Astrocyte (in vitro differentiated cells and primary cell): ENCODE data around the gene RGS9. TPM values are rescaled to one million over a fixed set of nuclear protein-coding genes. Genes with fewer than 3 reads are reported as not detected.

ENCODE experiments used
- DNase-seq: peaks from one replicate; pipeline ENCODE4 v3.0.0-alpha.2; 2010; ENCODE audit warnings: low read depth
- FAIRE-seq: peaks from 2 replicates; lab custom pipeline; 2011; peaks lifted over from hg19 to GRCh38; lab: Jason Lieb, UNC
- H2AFZ ChIP-seq: 2 replicates; pipeline ENCODE4 v1.6.0; 2012; ENCODE audit warnings: low read depth, low read length, inconsistent platforms
- H3K27ac ChIP-seq: 2 replicates; pipeline ENCODE4 v1.5.1; 2011; ENCODE audit warnings: low read depth, low read length, inconsistent platforms
- H3K27me3 ChIP-seq: 2 replicates; pipeline ENCODE4 v1.6.0; 2011; ENCODE audit warnings: low read length, inconsistent platforms; ENCODE audit not compliant: insufficient read depth
- H3K36me3 ChIP-seq: 2 replicates; pipeline ENCODE4 v1.5.1; 2011; ENCODE audit warnings: low read length, inconsistent platforms; ENCODE audit not compliant: insufficient read depth
- H3K4me1 ChIP-seq: 2 replicates; pipeline ENCODE4 v1.5.1; 2011; ENCODE audit warnings: low read length, inconsistent platforms; ENCODE audit not compliant: insufficient read depth
- H3K4me2 ChIP-seq: 2 replicates; pipeline ENCODE4 v1.6.0; 2012; ENCODE audit warnings: low read length, inconsistent platforms
- H3K4me3 ChIP-seq: 2 replicates; pipeline ENCODE4 v1.5.1; 2011; ENCODE audit warnings: low read depth, mild to moderate bottlenecking, low read length, inconsistent platforms; ENCODE audit not compliant: insufficient read depth
- H3K79me2 ChIP-seq: 2 replicates; pipeline ENCODE4 v1.6.0; 2012; ENCODE audit warnings: mild to moderate bottlenecking, low read length, inconsistent platforms; ENCODE audit not compliant: insufficient read depth
- H3K9ac ChIP-seq: 2 replicates; pipeline ENCODE4 v1.6.0; 2012; ENCODE audit warnings: mild to moderate bottlenecking, low read length, inconsistent platforms
- H3K9me3 ChIP-seq: 2 replicates; pipeline ENCODE4 v1.5.1; 2012; ENCODE audit warnings: low read depth, mild to moderate bottlenecking, low read length, inconsistent platforms; ENCODE audit not compliant: insufficient read depth
- H4K20me1 ChIP-seq: 2 replicates; pipeline ENCODE4 v1.6.0; 2012; ENCODE audit warnings: low read length, inconsistent platforms; ENCODE audit not compliant: insufficient read depth
- H3K27ac Mint-ChIP-seq: one replicate; pipeline ENCODE4 v1.8.0; 2021; ENCODE audit warnings: mild to moderate bottlenecking, mixed read lengths; ENCODE audit not compliant: unreplicated experiment
- H3K27me3 Mint-ChIP-seq: one replicate; pipeline ENCODE4 v1.8.0; 2021; ENCODE audit warnings: low read depth, mixed read lengths; ENCODE audit not compliant: unreplicated experiment
- H3K36me3 Mint-ChIP-seq: one replicate; pipeline ENCODE4 v1.8.0; 2021; ENCODE audit warnings: low read depth, mixed read lengths; ENCODE audit not compliant: unreplicated experiment
- H3K4me1 Mint-ChIP-seq: one replicate; pipeline ENCODE4 v1.8.0; 2021; ENCODE audit warnings: low read depth, mixed read lengths; ENCODE audit not compliant: unreplicated experiment
- H3K4me3 Mint-ChIP-seq: one replicate; pipeline ENCODE4 v1.8.0; 2021; ENCODE audit warnings: mild to moderate bottlenecking, moderate library complexity, mixed read lengths; ENCODE audit not compliant: unreplicated experiment
- H3K9me3 Mint-ChIP-seq: one replicate; pipeline ENCODE4 v1.8.0; 2021; ENCODE audit warnings: mild to moderate bottlenecking, mixed read lengths; ENCODE audit not compliant: unreplicated experiment
- EZH2 ChIP-seq: IDR thresholded peaks from 2 replicates; pipeline ENCODE4 v1.6.1; 2012; ENCODE audit warnings: mild to moderate bottlenecking, low read length, inconsistent platforms; ENCODE audit not compliant: insufficient read depth
- total RNA-seq: library from RNA; stranded (reverse); gene quantifications from 2 replicates; pipeline ENCODE4 v1.2.1, GENCODE V29; 2021
- TF ChIP-seq, protein P1 (sequence below): IDR thresholded peaks from 2 replicates; pipeline ENCODE4 v1.5.1; 2011; ENCODE audit warnings: low read depth, mild to moderate bottlenecking, inconsistent platforms, low read length, moderate library complexity; ENCODE audit not compliant: insufficient read depth

Gene RGS9
- total RNA-seq, 1 donor from 2014 or later, result 9.4 TPM

DNA sequence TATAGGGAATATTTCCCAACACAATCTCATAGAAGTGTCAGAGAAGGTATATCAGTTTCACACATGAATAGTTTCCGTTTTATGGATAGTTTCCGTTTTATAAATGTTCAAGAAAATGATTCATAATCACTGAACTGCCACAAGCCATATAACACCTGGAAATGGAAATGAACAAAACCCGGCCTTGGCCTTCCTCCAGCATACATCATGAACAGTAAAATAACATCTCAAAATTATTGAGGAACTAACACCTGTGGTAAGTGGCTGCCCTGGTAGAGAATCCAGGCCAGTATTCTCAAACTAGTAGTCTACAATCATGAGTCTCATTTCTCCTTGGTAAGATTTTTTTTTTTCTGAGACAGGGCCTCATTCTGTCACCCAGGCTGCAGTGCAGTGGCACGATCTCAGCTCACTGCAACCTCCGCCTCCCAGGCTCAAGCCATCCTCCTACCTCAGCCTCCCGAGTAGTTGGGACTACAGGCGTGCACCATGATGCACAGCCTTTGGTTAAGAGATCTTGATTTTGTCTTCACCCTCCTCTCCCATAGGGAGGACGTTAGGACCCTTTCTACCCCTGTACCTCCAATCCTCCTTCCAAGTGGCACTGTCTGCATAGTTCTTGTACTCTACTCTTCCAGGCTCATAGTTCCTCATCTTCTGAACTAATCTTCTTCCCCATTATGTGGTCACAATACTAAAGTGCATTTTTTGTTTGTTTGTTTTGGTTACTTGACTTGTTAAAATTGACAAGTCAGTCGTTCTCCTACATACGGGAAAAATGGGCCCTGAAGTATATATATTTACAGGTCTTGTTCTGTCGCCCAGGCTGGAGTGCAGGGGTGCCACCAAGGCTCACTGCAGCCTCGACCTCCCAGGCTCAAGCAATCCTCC, 15.0 kb upstream of the RGS9 start:
- FAIRE-seq, result no peak
- peaks cover 2% of the 10 kb centered on the region for H3K9me3 Mint-ChIP-seq
- no peaks in the 10 kb centered on the region for H3K36me3 Mint-ChIP-seq
- H3K27me3 Mint-ChIP-seq, result no peaks in the 10 kb centered on the region
- H3K79me2 ChIP-seq, result no peaks in the 10 kb centered on the region
- peak overlapping the region; percentile 84 for H3K4me2 ChIP-seq
- H4K20me1 ChIP-seq, result no peaks in the 10 kb centered on the region
- H3K27me3 ChIP-seq, result peaks cover 9% of the 10 kb centered on the region
- no peak overlapping the region for H2AFZ ChIP-seq
- TF ChIP-seq EZH2, result no peak
- TF ChIP-seq, protein P1, sequence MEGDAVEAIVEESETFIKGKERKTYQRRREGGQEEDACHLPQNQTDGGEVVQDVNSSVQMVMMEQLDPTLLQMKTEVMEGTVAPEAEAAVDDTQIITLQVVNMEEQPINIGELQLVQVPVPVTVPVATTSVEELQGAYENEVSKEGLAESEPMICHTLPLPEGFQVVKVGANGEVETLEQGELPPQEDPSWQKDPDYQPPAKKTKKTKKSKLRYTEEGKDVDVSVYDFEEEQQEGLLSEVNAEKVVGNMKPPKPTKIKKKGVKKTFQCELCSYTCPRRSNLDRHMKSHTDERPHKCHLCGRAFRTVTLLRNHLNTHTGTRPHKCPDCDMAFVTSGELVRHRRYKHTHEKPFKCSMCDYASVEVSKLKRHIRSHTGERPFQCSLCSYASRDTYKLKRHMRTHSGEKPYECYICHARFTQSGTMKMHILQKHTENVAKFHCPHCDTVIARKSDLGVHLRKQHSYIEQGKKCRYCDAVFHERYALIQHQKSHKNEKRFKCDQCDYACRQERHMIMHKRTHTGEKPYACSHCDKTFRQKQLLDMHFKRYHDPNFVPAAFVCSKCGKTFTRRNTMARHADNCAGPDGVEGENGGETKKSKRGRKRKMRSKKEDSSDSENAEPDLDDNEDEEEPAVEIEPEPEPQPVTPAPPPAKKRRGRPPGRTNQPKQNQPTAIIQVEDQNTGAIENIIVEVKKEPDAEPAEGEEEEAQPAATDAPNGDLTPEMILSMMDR, result no peak
- H3K36me3 ChIP-seq, result no peaks in the 10 kb centered on the region
- no peaks in the 10 kb centered on the region for H3K9me3 ChIP-seq
- H3K4me3 ChIP-seq, result peak overlapping the region; percentile 59
- no peaks in the 10 kb centered on the region for H3K4me1 ChIP-seq
- DNase-seq, result no peak
- H3K4me3 Mint-ChIP-seq, result peak overlapping the region; percentile 82
- peaks cover 8% of the 10 kb centered on the region for H3K4me1 Mint-ChIP-seq
- no peak overlapping the region for H3K27ac ChIP-seq
- H3K27ac Mint-ChIP-seq, result peak overlapping the region; percentile 93
- H3K9ac ChIP-seq, result peak overlapping the region; percentile 75

DNA sequence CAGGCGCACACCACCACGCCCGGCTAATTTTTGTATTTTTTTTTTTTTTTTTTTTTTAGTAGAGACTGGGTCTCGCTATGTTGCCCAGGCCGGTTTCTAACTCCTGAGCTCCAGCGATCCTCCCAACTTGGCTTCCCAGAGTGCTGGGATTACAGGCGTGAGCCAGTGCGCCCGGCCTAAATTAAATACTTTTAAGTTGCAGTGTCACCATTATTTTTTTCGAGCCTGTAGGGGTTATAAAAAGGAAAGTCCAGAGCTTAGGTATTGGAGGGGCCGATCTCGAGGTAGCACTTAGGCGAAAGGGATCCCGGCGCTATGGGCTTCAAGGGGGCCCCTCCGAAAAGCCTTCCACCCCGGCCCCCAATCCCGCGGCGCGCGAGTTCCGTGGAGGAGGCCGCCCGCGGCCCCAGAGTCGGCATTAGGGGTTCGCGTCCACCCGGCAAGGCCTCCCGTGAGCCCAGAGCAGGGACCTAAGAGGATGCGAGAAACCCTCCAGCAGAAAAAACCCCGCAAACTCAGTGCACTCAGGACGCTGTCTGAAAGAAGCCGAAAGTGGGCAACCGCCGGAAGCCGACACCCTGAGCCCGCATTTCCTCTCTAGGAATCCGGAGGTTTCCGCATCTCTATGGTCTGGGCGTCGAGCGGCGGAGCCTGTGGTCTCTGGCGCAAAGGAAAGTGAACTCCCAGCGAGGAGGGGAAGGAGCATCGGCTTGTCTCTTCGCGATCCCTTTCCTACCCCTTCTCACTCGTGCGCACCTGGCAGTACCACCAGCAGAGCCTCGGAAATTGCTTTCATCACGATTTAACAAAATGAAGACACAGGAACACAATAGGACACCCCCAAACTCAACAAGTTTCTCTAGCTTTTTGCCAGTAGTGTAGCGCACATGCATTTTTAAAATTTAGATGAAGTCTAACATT, 14.1 kb upstream of the RGS9 start:
- peak; percentile 80 for DNase-seq
- no peaks in the 10 kb centered on the region for H4K20me1 ChIP-seq
- Mint-ChIP-seq H3K27me3 (peaks cover 6% of the 10 kb centered on the region), H3K27ac (peak overlapping the region; percentile 93), H3K9me3 (peaks cover 6% of the 10 kb centered on the region), H3K4me3 (peak overlapping the region; percentile 82), H3K36me3 (no peaks in the 10 kb centered on the region), H3K4me1 (peaks cover 8% of the 10 kb centered on the region)
- H2AFZ ChIP-seq, result peak overlapping the region; percentile 91
- H3K4me2 ChIP-seq, result peak overlapping the region; percentile 84
- no peaks in the 10 kb centered on the region for H3K36me3 ChIP-seq
- FAIRE-seq, result peak; percentile 13
- peak overlapping the region; percentile 68 for H3K27ac ChIP-seq
- peaks cover 7% of the 10 kb centered on the region for H3K27me3 ChIP-seq
- H3K79me2 ChIP-seq, result no peaks in the 10 kb centered on the region
- H3K4me3 ChIP-seq, result peak overlapping the region; percentile 59
- H3K9ac ChIP-seq, result peak overlapping the region; percentile 75
- TF ChIP-seq, protein P1, result no peak
- TF ChIP-seq EZH2, result no peak
- H3K9me3 ChIP-seq, result no peaks in the 10 kb centered on the region
- H3K4me1 ChIP-seq, result no peaks in the 10 kb centered on the region
